Measurements from ENCODE around the gene ASPG. TPM values are rescaled to one million over a fixed set of nuclear protein-coding genes. Genes with fewer than 3 reads are reported as not detected.

Gene ASPG
- total and polyA plus RNA-seq, 2 donors (not counting 3 experiments of a cell fraction or from before 2014, with no cell fraction given) = not detected

DNA sequence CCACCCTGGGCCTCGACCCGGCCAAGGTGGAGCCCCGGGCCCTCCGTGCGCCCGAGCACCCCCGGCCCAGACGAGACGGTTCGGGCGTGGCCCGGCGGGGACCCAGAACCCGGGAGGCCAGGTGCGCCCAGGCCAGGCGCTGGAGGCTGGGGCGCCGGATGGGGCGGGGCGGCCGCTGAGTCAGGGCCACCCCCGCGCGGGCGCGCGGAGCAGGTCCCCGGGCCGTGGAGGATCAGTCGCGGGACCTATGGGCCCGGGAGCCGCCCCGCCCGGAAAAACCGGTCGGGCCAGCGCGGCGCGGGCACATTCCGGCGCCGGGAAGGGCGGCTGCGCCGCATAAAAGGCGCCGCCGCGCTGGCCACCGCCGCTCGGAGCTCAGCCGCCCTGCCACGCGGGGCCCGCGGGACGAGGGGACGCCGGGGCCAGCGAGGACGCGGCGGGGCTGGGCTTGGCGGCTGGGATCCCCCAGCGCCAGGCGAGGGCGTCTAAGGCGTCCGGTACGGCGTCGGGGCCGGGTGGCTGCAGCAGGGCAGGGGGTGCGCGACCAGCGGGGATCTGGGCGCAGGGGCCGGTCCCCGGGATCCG, 31.3 kb downstream of the ASPG start:
- H3K9me1 ChIP-seq (replicated peaks; ENCODE audit: control insufficient read depth, extremely low read depth, insufficient read depth, low read length) = no peaks in the 10 kb centered on the region
- no TSS peak for BruUV-seq (replicated peaks)
- no peaks in the 10 kb centered on the region for H3K36me3 ChIP-seq (ENCODE audit: control insufficient read depth in 2 of 2, extremely low read depth in 1 of 2, insufficient read depth in 2 of 2, low read length in 2 of 2)
- no peaks in the 10 kb centered on the region for H3K9me3 ChIP-seq (replicated peaks; ENCODE audit: control insufficient read depth, insufficient read depth, low read length)
- no peak for DNase-seq (ENCODE audit: low read depth, low spot score)
- no peak overlapping the region for H2AFZ ChIP-seq (ENCODE audit: low read depth, low read length)
- CTCF ChIA-PET = no interaction called here
- peaks cover 28% of the 10 kb centered on the region in 2 experiments for H3K27me3 ChIP-seq (ENCODE audit: control insufficient read depth in 2 of 2, insufficient read depth in 2 of 2, low read length in 2 of 2)
- no peak overlapping the region for H3K4me2 ChIP-seq (ENCODE audit: insufficient read depth, low read length)
- H3K4me1 ChIP-seq (ENCODE audit: control insufficient read depth, extremely low read depth, insufficient read depth, low read length) = no peaks in the 10 kb centered on the region
- no peak overlapping the region for H3K9ac ChIP-seq (replicated peaks; ENCODE audit: extremely low read depth, insufficient read depth, low read length)
- dilution Hi-C loops (cut with MboI; ENCODE audit: extremely low pct_ligation_motif_present, low sequenced_read_pairs) = no loop called here
- no peaks in the 10 kb centered on the region for H3K79me2 ChIP-seq (ENCODE audit: control insufficient read depth, insufficient read depth, low read length)
- no peaks in the 10 kb centered on the region for H4K20me1 ChIP-seq (replicated peaks; ENCODE audit: control insufficient read depth, extremely low read depth, insufficient read depth, low read length)
- POLR2A ChIA-PET = no interaction called here
- H3K27ac ChIP-seq (ENCODE audit: insufficient read depth, low read depth, low read length) = no peak overlapping the region
- peak overlapping the region in 1 of 3 experiments; percentile 3 for H3K4me3 ChIP-seq (replicated peaks in 1 of 3; ENCODE audit: insufficient read depth in 1 of 3, low read depth in 1 of 3, low read length in 3 of 3)
- TF ChIP-seq EZH2 (IDR thresholded peaks at IDR 0.05; ENCODE audit: borderline replicate concordance, low read depth, low read length, severe bottlenecking) (peak; percentile 62), MYC (IDR thresholded peaks at IDR 0.05; ENCODE audit: low read depth, low read length) (no peak), FOS (IDR thresholded peaks at IDR 0.05; ENCODE audit: borderline replicate concordance, insufficient read depth, low read length) (no peak)
- TF ChIP-seq, protein P1, sequence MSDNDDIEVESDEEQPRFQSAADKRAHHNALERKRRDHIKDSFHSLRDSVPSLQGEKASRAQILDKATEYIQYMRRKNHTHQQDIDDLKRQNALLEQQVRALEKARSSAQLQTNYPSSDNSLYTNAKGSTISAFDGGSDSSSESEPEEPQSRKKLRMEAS (IDR thresholded peaks at IDR 0.05; ENCODE audit: insufficient read depth, insufficient read length) = no peak
- FAIRE-seq = no peak
- intact Hi-C loops (cut with micrococcal nuclease) = no loop called here

GRCh38 chr14:104117341-104118005, 32.0 kb downstream of the ASPG start:
- CTCF ChIA-PET = no interaction called here
- intact Hi-C loops (cut with micrococcal nuclease) (no loop called here), dilution Hi-C loops (cut with MboI; ENCODE audit: extremely low pct_ligation_motif_present, low sequenced_read_pairs) (no loop called here)
- Histone ChIP-seq H4K20me1 (replicated peaks; ENCODE audit: control insufficient read depth, extremely low read depth, insufficient read depth, low read length) (no peaks in the 10 kb centered on the region), H3K9me3 (replicated peaks; ENCODE audit: control insufficient read depth, insufficient read depth, low read length) (no peaks in the 10 kb centered on the region), H3K36me3 (ENCODE audit: control insufficient read depth in 2 of 2, extremely low read depth in 1 of 2, insufficient read depth in 2 of 2, low read length in 2 of 2) (no peaks in the 10 kb centered on the region), H3K27me3 (ENCODE audit: control insufficient read depth in 2 of 2, insufficient read depth in 2 of 2, low read length in 2 of 2) (peaks cover 28% of the 10 kb centered on the region in 2 experiments), H3K79me2 (ENCODE audit: control insufficient read depth, insufficient read depth, low read length) (no peaks in the 10 kb centered on the region), H3K4me3 (replicated peaks in 1 of 3; ENCODE audit: insufficient read depth in 1 of 3, low read depth in 1 of 3, low read length in 3 of 3) (no peak overlapping the region), H3K9ac (replicated peaks; ENCODE audit: extremely low read depth, insufficient read depth, low read length) (no peak overlapping the region), H2AFZ (ENCODE audit: low read depth, low read length) (no peak overlapping the region), H3K9me1 (replicated peaks; ENCODE audit: control insufficient read depth, extremely low read depth, insufficient read depth, low read length) (no peaks in the 10 kb centered on the region), H3K27ac (ENCODE audit: insufficient read depth, low read depth, low read length) (no peak overlapping the region), H3K4me1 (ENCODE audit: control insufficient read depth, extremely low read depth, insufficient read depth, low read length) (no peaks in the 10 kb centered on the region), H3K4me2 (ENCODE audit: insufficient read depth, low read length) (no peak overlapping the region)
- DNase-seq (ENCODE audit: low read depth, low spot score) (no peak), FAIRE-seq (no peak)
- POLR2A ChIA-PET = no interaction called here
- TF ChIP-seq POLR2A (IDR thresholded peaks at IDR 0.05; ENCODE audit: low read depth, low read length) = no peak
- peak; percentile 60 for TF ChIP-seq EZH2 (IDR thresholded peaks at IDR 0.05; ENCODE audit: borderline replicate concordance, low read depth, low read length, severe bottlenecking)
- no peak for TF ChIP-seq POLR2AphosphoS5 (IDR thresholded peaks at IDR 0.05; ENCODE audit: insufficient read depth, low read depth, low read length)
- TF ChIP-seq CTCF (IDR thresholded peaks at IDR 0.05; ENCODE audit: extremely low read depth in 1 of 2, insufficient read depth in 1 of 2, low read depth in 1 of 2, low read length in 2 of 2) = no peak
- BruUV-seq (replicated peaks) = no TSS peak

Data from endothelial cell of umbilical vein (primary cell).